ENCODE measurements around the gene BCL11A. TPM values are rescaled to one million over a fixed set of nuclear protein-coding genes. Genes with fewer than 3 reads are reported as not detected.

BCL11A gene
- polyA plus RNA-seq, 2 of the 4 experiments (the other 2 are of a cell fraction) = 0.12 to 0.13 TPM

DNA sequence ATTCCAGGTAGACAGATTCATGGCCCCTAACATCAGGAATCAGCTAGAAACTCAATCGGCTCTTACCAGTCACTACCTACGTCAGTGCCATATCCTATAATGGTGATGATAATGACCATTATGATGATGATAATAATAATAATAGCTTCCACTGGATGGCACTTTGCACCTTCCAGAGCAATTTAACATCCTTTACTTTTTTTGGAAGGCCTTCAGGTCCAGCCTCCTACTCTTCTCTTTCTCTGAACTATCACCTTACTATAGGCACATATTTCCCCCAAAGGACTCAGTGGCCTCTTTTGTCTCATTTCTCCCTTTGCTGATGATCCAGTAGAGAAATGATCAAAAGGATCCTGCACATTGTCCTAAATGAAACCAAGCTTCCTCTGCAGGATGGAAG, 56.0 kb downstream of the BCL11A start:
- ATAC-seq = no peak
- no peak overlapping the region for H3K27ac ChIP-seq
- ChIA-PET CTCF (interaction anchor here (0.8 kb wide), 1 partner anchor 84 kb away, joined by 3 read pairs; no protein-coding TSS in a partner anchor), POLR2A (no interaction called here)
- H3K4me2 ChIP-seq = no peak overlapping the region
- no peak overlapping the region for H3K4me3 ChIP-seq
- no peak for DNase-seq (ENCODE audit: low read depth in 1 of 2, low spot score in 1 of 2)
- no peaks in the 10 kb centered on the region for H3K9me3 ChIP-seq
- WGBS (ENCODE audit: missing lambda C conversion rate) = 61% methylated on average over 2 of the region's 2 CpGs
- TF ChIP-seq TFCP2L1 (CRISPR knock-in tag; IDR thresholded peaks at IDR 0.05) = no peak
- no peak for TF ChIP-seq POLR2AphosphoS2 (conservative IDR thresholded peaks at IDR 0.05; ENCODE audit: low read length)
- no peak for TF ChIP-seq MAFK (IDR thresholded peaks at IDR 0.05; ENCODE audit: partially characterized antibody)
- no peak for TF ChIP-seq ZC3H11A (IDR thresholded peaks at IDR 0.05)
- TF ChIP-seq MYC (IDR thresholded peaks at IDR 0.05; ENCODE audit: borderline replicate concordance, low read length) = no peak
- TF ChIP-seq KDM5A (IDR thresholded peaks at IDR 0.05) = no peak
- TF ChIP-seq ZSCAN20 (CRISPR knock-in tag; IDR thresholded peaks at IDR 0.05) = no peak
- no peak for TF ChIP-seq HDAC2 (IDR thresholded peaks at IDR 0.05)
- no peak for TF ChIP-seq ZFP36 (IDR thresholded peaks at IDR 0.05; ENCODE audit: borderline replicate concordance, partially characterized antibody)
- TF ChIP-seq CHD2 (IDR thresholded peaks at IDR 0.05; ENCODE audit: low read length, partially characterized antibody) = no peak
- TF ChIP-seq MAZ (IDR thresholded peaks at IDR 0.05; ENCODE audit: borderline replicate concordance, low read depth, low read length) = no peak
- TF ChIP-seq, protein P1, sequence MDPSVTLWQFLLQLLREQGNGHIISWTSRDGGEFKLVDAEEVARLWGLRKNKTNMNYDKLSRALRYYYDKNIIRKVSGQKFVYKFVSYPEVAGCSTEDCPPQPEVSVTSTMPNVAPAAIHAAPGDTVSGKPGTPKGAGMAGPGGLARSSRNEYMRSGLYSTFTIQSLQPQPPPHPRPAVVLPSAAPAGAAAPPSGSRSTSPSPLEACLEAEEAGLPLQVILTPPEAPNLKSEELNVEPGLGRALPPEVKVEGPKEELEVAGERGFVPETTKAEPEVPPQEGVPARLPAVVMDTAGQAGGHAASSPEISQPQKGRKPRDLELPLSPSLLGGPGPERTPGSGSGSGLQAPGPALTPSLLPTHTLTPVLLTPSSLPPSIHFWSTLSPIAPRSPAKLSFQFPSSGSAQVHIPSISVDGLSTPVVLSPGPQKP (IDR thresholded peaks at IDR 0.05; ENCODE audit: low read depth, low read length) = no peak
- no peaks in the 10 kb centered on the region for H3K4me1 ChIP-seq
- no peak for FAIRE-seq

DNA sequence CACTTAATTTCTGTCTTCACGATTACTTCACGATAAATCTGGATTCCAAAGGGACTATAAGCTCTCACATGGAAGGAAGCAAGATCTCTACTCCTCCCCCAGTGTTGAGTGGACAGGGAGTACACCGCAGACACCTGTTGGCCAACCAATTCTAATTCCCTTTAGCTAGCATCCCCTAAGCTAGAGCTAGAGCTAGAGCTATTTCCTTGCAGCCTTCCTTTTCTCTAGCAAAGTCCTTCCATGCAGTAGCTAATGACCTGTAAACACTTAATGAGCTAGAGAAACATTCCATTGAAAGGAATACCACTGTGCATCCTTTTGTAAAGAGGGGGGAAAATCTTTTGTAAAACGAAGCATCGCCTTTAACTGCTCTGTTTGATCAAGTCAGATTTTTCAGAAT, 56.5 kb downstream of the BCL11A start:
- ChIA-PET CTCF (interaction anchor here (0.8 kb wide), 1 partner anchor 85 kb away, joined by 3 read pairs; no protein-coding TSS in a partner anchor), POLR2A (interaction anchor here (0.6 kb wide), 1 partner anchor 24 kb away, joined by 5 read pairs; no protein-coding TSS in a partner anchor)
- no peak overlapping the region for H3K27ac ChIP-seq
- TF ChIP-seq, protein P1 (IDR thresholded peaks at IDR 0.05; ENCODE audit: low read depth, low read length) = no peak
- TF ChIP-seq TFCP2L1 (CRISPR knock-in tag; IDR thresholded peaks at IDR 0.05) = no peak
- no peaks in the 10 kb centered on the region for H3K9me3 ChIP-seq
- DNase-seq (ENCODE audit: low read depth in 1 of 2, low spot score in 1 of 2) = no peak
- WGBS (ENCODE audit: missing lambda C conversion rate) = 28% methylated on average over 5 of the region's 5 CpGs
- H3K4me1 ChIP-seq = no peaks in the 10 kb centered on the region
- ATAC-seq = no peak
- FAIRE-seq = no peak
- no peak overlapping the region for H3K4me2 ChIP-seq
- no peak overlapping the region for H3K4me3 ChIP-seq

- CTCF ChIA-PET = interaction anchor here (0.8 kb wide), 1 partner anchor 85 kb away, joined by 3 read pairs; no protein-coding TSS in a partner anchor
- peak in 1 of 2 experiments; percentile 24; a peak in 1 of 6 replicates for ATAC-seq
Measured at GRCh38 chr2:60496475-60496874, 57.0 kb downstream of the BCL11A start.

DNA sequence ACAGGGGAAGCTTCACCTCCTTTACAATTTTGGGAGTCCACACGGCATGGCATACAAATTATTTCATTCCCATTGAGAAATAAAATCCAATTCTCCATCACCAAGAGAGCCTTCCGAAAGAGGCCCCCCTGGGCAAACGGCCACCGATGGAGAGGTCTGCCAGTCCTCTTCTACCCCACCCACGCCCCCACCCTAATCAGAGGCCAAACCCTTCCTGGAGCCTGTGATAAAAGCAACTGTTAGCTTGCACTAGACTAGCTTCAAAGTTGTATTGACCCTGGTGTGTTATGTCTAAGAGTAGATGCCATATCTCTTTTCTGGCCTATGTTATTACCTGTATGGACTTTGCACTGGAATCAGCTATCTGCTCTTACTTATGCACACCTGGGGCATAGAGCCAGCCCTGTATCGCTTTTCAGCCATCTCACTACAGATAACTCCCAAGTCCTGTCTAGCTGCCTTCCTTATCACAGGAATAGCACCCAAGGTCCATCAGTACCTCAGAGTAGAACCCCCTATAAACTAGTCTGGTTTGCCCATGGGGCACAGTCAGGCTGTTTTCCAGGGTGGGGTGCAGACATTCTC, 58.3 kb downstream of the BCL11A start:
- Histone ChIP-seq H3K27ac (no peak overlapping the region), H3K4me2 (no peak overlapping the region), H3K9me3 (no peaks in the 10 kb centered on the region), H3K4me3 (no peak overlapping the region), H3K4me1 (no peaks in the 10 kb centered on the region)
- no peak for FAIRE-seq
- no peak for DNase-seq (ENCODE audit: low read depth in 1 of 2, low spot score in 1 of 2)
- WGBS (ENCODE audit: missing lambda C conversion rate) = 19% methylated on average over 5 of the region's 6 CpGs
- TF ChIP-seq CHD2 (IDR thresholded peaks at IDR 0.05; ENCODE audit: low read length, partially characterized antibody) (no peak), NFE2L2 (conservative IDR thresholded peaks at IDR 0.05; ENCODE audit: low read length) (no peak), JUN (IDR thresholded peaks at IDR 0.05) (no peak)
- TF ChIP-seq, protein P2, sequence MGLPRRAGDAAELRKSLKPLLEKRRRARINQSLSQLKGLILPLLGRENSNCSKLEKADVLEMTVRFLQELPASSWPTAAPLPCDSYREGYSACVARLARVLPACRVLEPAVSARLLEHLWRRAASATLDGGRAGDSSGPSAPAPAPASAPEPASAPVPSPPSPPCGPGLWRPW (IDR thresholded peaks at IDR 0.05) = no peak
- TF ChIP-seq, protein P3, sequence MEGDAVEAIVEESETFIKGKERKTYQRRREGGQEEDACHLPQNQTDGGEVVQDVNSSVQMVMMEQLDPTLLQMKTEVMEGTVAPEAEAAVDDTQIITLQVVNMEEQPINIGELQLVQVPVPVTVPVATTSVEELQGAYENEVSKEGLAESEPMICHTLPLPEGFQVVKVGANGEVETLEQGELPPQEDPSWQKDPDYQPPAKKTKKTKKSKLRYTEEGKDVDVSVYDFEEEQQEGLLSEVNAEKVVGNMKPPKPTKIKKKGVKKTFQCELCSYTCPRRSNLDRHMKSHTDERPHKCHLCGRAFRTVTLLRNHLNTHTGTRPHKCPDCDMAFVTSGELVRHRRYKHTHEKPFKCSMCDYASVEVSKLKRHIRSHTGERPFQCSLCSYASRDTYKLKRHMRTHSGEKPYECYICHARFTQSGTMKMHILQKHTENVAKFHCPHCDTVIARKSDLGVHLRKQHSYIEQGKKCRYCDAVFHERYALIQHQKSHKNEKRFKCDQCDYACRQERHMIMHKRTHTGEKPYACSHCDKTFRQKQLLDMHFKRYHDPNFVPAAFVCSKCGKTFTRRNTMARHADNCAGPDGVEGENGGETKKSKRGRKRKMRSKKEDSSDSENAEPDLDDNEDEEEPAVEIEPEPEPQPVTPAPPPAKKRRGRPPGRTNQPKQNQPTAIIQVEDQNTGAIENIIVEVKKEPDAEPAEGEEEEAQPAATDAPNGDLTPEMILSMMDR (IDR thresholded peaks at IDR 0.05) = no peak
- ATAC-seq = no peak
- ChIA-PET CTCF (interaction anchor here (1.5 kb wide), 1 partner anchor 55 kb away, joined by 3 read pairs; no protein-coding TSS in a partner anchor), POLR2A (no interaction called here)

More at GRCh38 chr2:60496475-60496874, 57.0 kb downstream of the BCL11A start:
- 14% methylated on average over 1 of the region's 1 CpG for WGBS (ENCODE audit: missing lambda C conversion rate)
- Histone ChIP-seq H3K4me3 (no peak overlapping the region), H3K4me2 (no peak overlapping the region), H3K9me3 (no peaks in the 10 kb centered on the region), H3K27ac (no peak overlapping the region), H3K4me1 (no peaks in the 10 kb centered on the region)
- POLR2A ChIA-PET = interaction anchor here (0.6 kb wide), 1 partner anchor 23 kb away, joined by 5 read pairs; no protein-coding TSS in a partner anchor
- no peak for DNase-seq (ENCODE audit: low read depth in 1 of 2, low spot score in 1 of 2)
- TF ChIP-seq CHD2 (IDR thresholded peaks at IDR 0.05; ENCODE audit: low read length, partially characterized antibody) = no peak
- TF ChIP-seq KDM1A (IDR thresholded peaks at IDR 0.05; ENCODE audit: low read depth) = no peak
- no peak for TF ChIP-seq POLR2AphosphoS2 (conservative IDR thresholded peaks at IDR 0.05; ENCODE audit: low read length)
- TF ChIP-seq EP300 (IDR thresholded peaks at IDR 0.05) = no peak
- TF ChIP-seq HOXB5 (CRISPR knock-in tag; IDR thresholded peaks at IDR 0.05) = no peak
- TF ChIP-seq ZFP36 (IDR thresholded peaks at IDR 0.05; ENCODE audit: borderline replicate concordance, partially characterized antibody) = no peak
- no peak for TF ChIP-seq FOSL2 (IDR thresholded peaks at IDR 0.05)
- TF ChIP-seq FOSL2 (CRISPR knock-in tag; IDR thresholded peaks at IDR 0.05) = no peak
- TF ChIP-seq CEBPB (IDR thresholded peaks at IDR 0.05) = no peak
- no peak for TF ChIP-seq CHD4 (IDR thresholded peaks at IDR 0.05; ENCODE audit: borderline replicate concordance)
- no peak for TF ChIP-seq ZSCAN20 (CRISPR knock-in tag; IDR thresholded peaks at IDR 0.05)
- no peak for FAIRE-seq
